Activated T-cell treated with anti-CD3 and anti-CD28 coated beads for 1 hour (primary cell): Measurements from ENCODE around the gene MAPT.

Experiments used
- DNase-seq: peaks from one replicate; pipeline ENCODE4 v3.0.0-alpha.2; 2020; ENCODE audit warnings: low read depth

The MAPT gene

GRCh38 chr17:45974916-45975630 is 80.7 kb downstream of the MAPT start:
- DNase-seq: no peak

DNA sequence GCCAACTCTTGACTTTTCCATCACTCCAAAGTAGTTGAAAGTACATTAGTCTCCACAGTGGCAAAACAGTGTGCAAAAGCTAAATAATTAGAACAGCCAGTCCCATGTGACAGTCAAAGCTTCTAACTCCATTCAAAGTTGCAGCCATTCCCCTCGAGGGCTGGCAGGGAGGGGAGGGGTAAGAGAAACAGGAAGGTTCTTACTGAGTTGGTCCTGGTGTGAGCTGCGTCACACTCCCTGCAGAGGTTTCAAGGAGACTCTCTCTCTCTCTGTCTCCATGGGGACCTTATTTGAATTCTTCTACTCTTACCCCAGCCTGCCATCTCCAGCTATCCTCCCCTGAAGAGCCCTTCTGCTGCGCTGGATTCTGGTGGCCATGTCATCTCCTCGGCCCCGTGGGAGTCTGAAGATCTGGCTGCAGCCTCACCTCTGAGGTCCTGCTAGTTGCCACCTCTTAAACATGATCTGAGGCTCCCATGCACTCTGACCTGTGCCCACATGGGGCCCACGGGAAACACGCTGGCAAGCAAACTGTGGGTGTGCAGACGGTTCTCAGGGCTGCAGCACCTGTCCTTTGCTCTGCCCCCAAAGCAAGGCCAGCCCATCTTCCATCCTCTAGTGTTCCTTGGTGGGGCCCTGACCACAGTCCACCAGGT is 81.4 kb downstream of the MAPT start:
- no peak for DNase-seq

DNA sequence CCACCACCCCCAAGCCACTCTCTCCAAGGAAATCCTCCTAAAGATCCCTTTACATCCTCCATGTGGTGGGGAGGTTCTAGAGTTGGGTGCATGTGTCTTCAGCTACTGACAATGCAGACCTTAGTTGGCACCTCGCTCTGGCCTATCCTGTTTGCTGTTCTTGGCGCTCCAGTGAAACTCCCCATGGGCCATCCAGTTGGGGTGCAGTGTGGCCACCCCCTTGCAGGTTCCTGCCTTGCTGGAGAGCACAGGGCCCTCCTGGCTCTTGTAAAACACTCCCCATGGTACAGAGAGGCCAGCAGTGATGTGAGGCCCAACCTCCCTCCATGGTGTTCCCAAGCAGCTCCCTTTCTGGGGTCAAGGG is 82.0 kb downstream of the MAPT start:
- DNase-seq: no peak

DNA sequence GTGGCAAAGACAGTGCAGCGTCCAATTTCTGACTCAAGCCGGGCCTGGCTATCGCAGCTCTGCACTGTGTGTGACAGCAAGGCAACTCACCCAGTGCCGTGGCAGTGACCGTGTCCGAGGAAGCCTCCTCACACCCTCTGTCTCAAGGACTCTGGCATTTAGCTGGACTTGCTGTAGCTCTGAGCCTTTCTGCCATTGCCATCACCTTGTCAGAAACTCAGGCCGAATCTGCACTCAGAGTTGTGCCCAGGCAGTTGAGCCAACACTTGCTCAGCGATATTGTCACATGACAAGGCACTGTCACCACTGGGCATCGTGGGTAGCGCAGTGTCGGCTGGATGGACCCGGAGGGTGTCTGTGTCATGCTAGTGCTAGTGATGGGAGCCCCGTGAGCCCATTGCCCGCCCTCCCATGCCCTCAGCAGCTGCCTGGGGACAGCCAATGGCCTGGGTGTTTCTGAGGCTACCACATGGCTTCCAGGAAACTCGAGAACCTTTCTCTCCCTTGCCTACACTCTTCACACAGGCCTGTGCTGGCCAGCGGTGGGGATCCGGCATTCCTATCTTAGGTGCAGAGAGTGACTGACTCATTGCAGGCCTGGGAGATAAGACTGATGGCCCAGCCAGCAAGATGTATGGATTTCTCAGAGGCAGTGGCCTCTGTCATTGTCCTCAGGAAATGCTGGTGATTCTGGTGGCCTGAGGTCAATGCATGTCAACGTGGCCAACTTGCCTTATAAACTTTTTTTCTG is 82.6 kb downstream of the MAPT start:
- DNase-seq: no peak

DNA sequence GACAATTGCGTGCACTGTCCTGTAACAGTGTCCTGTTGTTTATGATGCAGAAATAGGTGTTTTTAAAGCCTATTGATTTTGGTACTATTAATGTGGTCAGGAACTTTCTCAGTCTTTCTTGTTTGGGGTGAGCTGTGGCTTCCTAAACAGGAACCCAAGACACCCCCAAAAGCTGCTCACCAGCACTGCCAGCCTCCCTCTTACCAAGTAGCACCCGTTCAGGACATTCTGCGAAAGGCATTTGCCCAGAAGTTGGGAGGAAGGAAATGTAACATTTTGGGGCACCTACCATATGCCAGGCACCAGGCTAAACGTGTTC is 83.1 kb downstream of the MAPT start:
- DNase-seq: no peak

DNA sequence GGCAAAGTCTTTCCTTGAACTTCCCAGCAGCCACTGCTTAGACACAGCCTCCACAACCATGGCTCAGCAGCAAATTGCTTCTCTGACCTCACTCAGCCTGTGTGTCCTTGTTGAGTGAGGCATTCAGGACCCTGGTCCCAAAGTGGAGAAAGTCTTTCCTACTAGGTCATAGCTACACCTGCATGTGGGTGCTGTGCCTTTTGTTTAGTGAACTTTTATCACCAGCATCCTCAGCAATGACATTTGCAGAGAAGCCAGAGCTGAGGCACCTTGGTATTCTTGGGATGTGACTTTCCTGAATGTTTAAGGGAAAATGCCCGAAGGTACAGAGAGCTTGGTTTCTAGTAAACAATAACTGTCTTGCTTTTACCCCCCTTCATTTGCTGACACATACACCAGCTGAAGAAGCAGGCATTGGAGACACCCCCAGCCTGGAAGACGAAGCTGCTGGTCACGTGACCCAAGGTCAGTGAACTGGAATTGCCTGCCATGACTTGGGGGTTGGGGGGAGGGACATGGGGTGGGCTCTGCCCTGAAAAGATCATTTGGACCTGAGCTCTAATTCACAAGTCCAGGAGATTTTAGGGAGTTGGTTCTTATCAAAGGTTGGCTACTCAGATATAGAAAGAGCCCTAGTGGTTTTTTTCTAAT is 83.7 kb downstream of the MAPT start:
- no peak for DNase-seq

DNA sequence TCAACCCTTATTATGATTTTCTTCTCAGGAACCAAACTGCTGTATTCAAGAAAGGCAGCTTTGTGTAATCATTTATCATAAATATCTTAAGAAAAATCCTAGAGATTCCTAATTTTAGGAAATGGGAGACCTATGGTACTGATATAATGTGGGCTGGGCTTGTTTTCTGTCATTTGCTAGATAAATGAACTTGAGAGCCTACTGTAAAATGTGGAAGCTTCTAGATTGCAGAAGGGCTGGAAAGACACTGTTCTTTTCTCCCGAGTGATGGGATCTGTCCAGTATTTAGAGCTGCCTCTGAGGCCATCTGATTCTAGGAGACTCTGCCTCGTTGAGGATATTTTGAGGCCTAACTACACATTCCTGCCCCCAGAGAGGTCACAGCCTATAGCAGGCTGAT is 84.8 kb downstream of the MAPT start:
- no peak for DNase-seq

DNA sequence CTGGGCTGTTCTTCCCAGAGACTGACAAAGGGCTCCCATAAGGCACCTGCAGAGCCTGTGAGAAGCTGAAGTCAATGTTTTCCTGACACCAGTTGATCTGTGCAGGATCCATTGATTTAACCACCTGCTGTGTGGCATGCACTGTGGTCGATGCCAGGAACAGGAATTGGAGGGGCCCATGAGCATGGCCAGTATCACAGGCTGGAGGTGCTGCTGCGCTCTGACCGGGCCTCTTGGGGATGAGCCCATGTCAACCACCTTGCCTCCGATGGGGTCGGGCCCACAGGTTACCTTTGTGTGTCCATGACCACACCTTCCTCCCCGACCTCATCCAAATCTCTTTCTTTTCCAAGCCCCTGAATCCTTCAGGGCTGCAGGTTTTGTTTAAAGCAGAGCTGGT is 86.5 kb downstream of the MAPT start:
- DNase-seq: no peak

DNA sequence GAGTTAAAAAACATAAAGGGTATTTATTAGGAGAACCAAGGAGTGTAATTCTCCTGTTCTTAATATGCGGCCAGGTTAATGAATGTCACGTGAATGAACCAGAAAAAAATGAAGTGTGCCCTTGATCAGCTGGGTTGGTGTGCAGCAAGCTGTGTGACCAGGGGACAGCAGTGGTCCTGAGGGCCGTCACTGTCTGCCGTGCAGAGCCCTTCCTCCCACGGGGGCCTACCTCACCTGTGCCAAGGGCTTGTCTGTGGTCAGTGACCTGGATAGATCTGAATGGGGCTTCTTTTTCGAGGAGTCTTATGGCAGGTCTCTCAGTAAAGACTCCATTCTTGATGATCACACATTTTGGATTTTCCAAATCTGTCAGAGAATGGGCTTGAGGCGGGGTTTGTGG is 87.0 kb downstream of the MAPT start:
- DNase-seq: no peak

- DNase-seq: no peak
Observed at GRCh38 chr17:45982791-45983613, 88.6 kb downstream of the MAPT start.

DNA sequence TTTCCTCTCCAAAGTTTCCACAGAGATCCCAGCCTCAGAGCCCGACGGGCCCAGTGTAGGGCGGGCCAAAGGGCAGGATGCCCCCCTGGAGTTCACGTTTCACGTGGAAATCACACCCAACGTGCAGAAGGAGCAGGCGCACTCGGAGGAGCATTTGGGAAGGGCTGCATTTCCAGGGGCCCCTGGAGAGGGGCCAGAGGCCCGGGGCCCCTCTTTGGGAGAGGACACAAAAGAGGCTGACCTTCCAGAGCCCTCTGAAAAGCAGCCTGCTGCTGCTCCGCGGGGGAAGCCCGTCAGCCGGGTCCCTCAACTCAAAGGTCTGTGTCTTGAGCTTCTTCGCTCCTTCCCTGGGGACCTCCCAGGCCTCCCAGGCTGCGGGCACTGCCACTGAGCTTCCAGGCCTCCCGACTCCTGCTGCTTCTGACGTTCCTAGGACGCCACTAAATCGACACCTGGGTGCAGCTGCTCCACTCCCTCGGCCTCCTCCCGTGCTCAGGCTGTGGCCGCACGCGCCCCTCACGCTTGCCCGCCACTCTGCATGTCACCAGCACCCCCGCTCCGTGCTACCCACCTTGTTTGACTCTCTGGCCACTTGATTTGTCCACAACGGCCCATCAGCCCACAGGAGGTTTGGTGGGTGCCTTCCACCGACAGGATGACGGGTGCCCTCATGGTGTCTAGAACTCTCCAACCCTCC is 89.4 kb downstream of the MAPT start:
- DNase-seq: no peak

DNA sequence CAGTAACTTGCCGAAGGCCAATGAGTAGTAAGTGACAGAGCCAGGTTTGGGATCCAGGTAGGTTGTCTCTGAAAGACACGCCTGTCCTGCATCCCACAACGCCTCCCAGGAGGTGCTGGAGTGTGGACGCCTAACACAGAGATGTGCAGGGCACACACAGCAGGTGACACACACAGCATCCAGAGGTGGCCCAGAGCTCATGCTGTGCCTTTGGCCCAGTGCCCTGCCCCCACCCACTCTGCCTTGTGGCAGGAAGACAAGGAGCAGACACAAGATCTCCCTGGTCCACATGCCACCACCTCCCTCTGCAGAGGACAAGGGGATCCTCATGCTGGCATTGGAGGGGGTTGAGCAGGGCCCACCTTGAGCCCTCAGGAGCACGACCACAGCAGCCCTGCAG is 90.0 kb downstream of the MAPT start:
- no peak for DNase-seq

DNA sequence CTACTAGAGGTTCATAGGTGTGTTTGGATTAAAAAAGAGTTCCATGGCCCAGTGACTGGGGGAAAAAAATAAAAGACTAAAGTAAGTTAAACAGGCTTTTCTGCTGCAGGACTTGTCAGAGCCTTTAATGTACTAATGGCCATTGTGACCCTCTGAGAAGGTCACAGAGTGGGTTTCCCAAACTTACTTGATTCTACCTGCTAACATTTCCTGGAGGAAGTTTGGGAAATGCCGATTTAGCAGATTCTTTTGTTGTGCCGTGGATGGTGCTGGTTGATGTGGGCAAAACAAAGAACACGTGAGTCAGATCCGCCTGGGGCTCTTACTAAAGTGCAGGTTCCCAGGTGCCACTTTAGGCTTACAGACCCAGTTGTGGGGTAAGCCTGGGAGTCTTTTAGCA is 91.1 kb downstream of the MAPT start:
- DNase-seq: no peak

- DNase-seq: no peak
Observed at GRCh38 chr17:45986056-45986455, 91.7 kb downstream of the MAPT start.

DNA sequence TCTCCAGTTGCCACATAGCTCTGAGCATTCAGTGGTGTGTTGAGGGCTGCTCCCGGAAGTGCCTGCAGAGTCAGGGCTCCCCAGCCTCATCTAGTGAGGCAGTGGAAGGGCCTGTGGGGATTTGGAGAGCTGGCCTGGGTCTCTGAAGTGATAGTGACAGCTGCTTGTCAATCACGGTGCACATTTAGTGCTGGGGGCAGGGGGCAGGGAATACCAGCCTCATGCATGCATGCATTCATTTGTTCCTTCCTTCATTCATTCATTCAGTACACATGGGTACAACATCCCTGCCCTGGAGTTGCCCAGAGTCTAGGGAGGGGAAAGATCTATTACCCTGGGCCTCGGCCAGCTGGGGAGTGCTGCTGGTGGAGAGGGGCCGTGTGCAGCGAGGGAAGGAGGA is 93.4 kb downstream of the MAPT start:
- DNase-seq: no peak

GRCh38 chr17:45989759-45990158 is 95.4 kb downstream of the MAPT start:
- DNase-seq: no peak

- no peak for DNase-seq
Observed at GRCh38 chr17:45990886-45991285, 96.5 kb downstream of the MAPT start.

DNA sequence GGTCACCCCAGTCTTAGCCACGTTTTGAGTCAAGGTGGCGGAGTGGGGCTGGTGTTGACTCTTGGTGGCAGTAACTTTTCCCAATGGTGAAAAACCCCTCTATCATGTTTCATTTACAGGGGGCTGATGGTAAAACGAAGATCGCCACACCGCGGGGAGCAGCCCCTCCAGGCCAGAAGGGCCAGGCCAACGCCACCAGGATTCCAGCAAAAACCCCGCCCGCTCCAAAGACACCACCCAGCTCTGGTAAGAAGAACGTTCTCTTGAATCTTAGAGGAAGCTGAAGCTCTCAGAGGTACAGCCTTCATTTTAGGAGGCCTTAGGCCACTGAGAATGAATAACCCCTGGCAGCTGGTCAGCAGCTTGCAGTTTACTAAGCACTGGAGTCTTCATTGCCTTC is 97.0 kb downstream of the MAPT start:
- no peak for DNase-seq

DNA sequence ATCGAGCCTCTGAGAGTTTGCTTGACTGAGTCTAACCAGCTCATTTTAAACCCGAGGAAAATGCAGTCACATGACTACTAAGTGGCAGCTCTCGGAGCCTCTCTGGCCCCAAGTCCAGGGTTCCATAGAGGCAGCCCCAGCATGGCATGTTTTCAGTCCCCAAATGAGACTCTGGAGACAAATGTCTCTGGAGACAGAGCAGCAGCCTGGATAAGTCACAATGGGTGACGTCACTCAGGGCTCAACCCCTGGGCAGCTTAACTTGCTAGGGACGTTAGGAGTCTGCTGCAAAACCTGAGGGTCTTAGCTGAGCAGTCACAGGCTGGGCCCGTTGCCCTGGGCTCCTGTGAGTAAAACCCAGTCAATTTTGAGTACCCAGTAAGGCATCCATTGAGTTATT is 97.8 kb downstream of the MAPT start:
- no peak for DNase-seq

- no peak for DNase-seq
Observed at GRCh38 chr17:45992904-45993303, 98.5 kb downstream of the MAPT start.

DNA sequence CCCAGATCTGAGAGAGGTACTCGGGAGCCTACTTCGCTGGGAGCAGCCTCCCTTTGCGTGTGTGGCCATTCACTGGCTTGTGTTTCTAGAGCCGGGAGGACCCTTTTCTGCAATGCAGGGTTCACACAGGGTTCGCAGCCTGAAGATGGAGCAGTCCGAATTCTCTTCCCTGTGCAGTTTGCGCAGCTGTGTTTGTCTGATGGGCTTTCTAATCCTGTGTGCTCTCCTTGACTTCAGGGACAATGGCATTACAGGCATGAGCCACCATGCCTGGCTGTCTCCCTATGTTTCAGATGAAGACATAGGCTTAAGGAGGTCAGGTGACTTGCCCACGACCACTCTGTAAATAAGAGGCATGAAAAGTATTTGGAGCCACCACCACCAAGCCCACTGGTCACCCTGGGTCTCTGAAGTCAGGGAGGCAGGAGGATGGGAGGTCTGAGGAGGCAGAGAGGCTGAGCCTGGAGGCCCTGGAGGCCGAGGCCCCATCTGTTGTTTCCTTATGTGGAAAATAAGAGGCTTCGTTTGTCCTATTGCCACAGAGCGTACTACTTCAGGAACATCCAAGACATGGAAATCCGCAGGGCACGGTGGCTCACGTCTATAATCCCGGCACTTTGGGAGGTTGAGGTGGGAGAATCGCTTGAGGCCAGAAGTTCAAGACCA is 99.7 kb downstream of the MAPT start:
- DNase-seq: no peak
